Mesenchymal stem cell (in vitro differentiated cells and primary cell): ENCODE data around the gene ITPKC.

Source experiments
- DNase-seq: peaks from one replicate; pipeline ENCODE4 v3.0.0-alpha.2; 2013
- H2AFZ ChIP-seq: one replicate; pipeline ENCODE4 v1.6.1; 2013; ENCODE audit warnings: low read depth, mild to moderate bottlenecking, control low read depth, inconsistent platforms, low read length, moderate library complexity
- H2AK5ac ChIP-seq: 2 replicates; pipeline ENCODE4 v1.6.1; 2013; ENCODE audit warnings: low read length, moderate library complexity, mild to moderate bottlenecking, inconsistent platforms; ENCODE audit not compliant: severe bottlenecking
- H2BK120ac ChIP-seq: one replicate; pipeline ENCODE4 v1.6.1; 2013; ENCODE audit warnings: low read depth, mild to moderate bottlenecking, inconsistent platforms, low read length, moderate library complexity
- H2BK12ac ChIP-seq, 2 experiments: one replicate each; pipeline ENCODE4 v1.6.1; 2013; ENCODE audit warnings: inconsistent platforms in 2 of 2, low read length in 2 of 2, mild to moderate bottlenecking in 2 of 2, moderate library complexity in 2 of 2, control low read depth in 1 of 2
- H2BK15ac ChIP-seq: one replicate; pipeline ENCODE4 v1.6.1; 2013; ENCODE audit warnings: mild to moderate bottlenecking, low read depth, inconsistent platforms; ENCODE audit not compliant: poor library complexity, severe bottlenecking
- H2BK5ac ChIP-seq: 2 replicates; pipeline ENCODE4 v1.6.1; 2013; ENCODE audit warnings: low read depth, mild to moderate bottlenecking, low read length, control low read depth, inconsistent platforms; ENCODE audit not compliant: poor library complexity, severe bottlenecking
- H3K14ac ChIP-seq, 2 experiments: one replicate each; pipeline ENCODE4 v1.6.1; 2013; ENCODE audit warnings: inconsistent platforms in 2 of 2, low read length in 2 of 2, control low read depth in 1 of 2, mild to moderate bottlenecking in 1 of 2, moderate library complexity in 1 of 2
- H3K18ac ChIP-seq, 2 experiments: one replicate each; pipeline ENCODE4 v1.6.1; 2013; ENCODE audit warnings: inconsistent platforms in 2 of 2, low read length in 2 of 2, control low read depth in 1 of 2, low read depth in 1 of 2, mild to moderate bottlenecking in 1 of 2
- H3K23ac ChIP-seq, 2 experiments: one replicate each; pipeline ENCODE4 v1.6.1; 2013; ENCODE audit warnings: inconsistent platforms in 2 of 2, low read length in 2 of 2, mild to moderate bottlenecking in 2 of 2, moderate library complexity in 2 of 2, control low read depth in 1 of 2
- H3K27ac ChIP-seq: 2 replicates; pipeline ENCODE4 v1.5.1; 2013; ENCODE audit warnings: mild to moderate bottlenecking, moderate library complexity, low read length, control low read depth, inconsistent platforms; ENCODE audit not compliant: poor library complexity, severe bottlenecking
- H3K27me3 ChIP-seq, 2 experiments: 2 replicates each; pipeline versions ENCODE4 v1.6.1 to v1.7.0; 2013; ENCODE audit warnings: low read length in 2 of 2, mild to moderate bottlenecking in 2 of 2, moderate library complexity in 2 of 2, control low read depth in 1 of 2, inconsistent platforms in 1 of 2; ENCODE audit not compliant: control insufficient read depth in 1 of 2, insufficient read depth in 1 of 2
- H3K36me3 ChIP-seq, 2 experiments: 2 replicates each; pipeline versions ENCODE4 v1.6.1 to v1.7.0; 2013; ENCODE audit warnings: low read length in 2 of 2, control low read depth in 1 of 2, inconsistent platforms in 1 of 2, low read depth in 1 of 2, mild to moderate bottlenecking in 1 of 2; ENCODE audit not compliant: insufficient read depth in 2 of 2, control insufficient read depth in 1 of 2
- H3K4ac ChIP-seq, 2 experiments: one replicate each; pipeline ENCODE4 v1.6.1; 2013; ENCODE audit warnings: inconsistent platforms in 2 of 2, low read length in 2 of 2, mild to moderate bottlenecking in 2 of 2, moderate library complexity in 2 of 2, control low read depth in 1 of 2, low read depth in 1 of 2
- H3K4me1 ChIP-seq: 2 replicates; pipeline ENCODE4 v1.6.1; 2013; ENCODE audit warnings: low read depth, low read length, control low read depth; ENCODE audit not compliant: control insufficient read depth, insufficient read depth
- H3K4me2 ChIP-seq: 2 replicates; pipeline ENCODE4 v1.6.1; 2013; ENCODE audit warnings: low read length, mild to moderate bottlenecking, inconsistent platforms; ENCODE audit not compliant: poor library complexity, severe bottlenecking
- H3K4me3 ChIP-seq, 2 experiments: 2 replicates each; pipeline versions ENCODE4 v1.5.1 to v1.7.0; 2013; ENCODE audit warnings: low read length in 2 of 2, mild to moderate bottlenecking in 2 of 2, control low read depth in 1 of 2, low read depth in 1 of 2; ENCODE audit not compliant: insufficient read depth in 1 of 2
- H3K79me1 ChIP-seq: replicated peaks from 2 replicates; pipeline ENCODE4 v1.6.1; 2013; ENCODE audit warnings: mild to moderate bottlenecking, control low read depth, low read length, inconsistent platforms; ENCODE audit not compliant: poor library complexity, severe bottlenecking
- H3K9ac ChIP-seq: 2 replicates; pipeline ENCODE4 v1.7.0; 2013; ENCODE audit warnings: mild to moderate bottlenecking, low read length, moderate library complexity
- H3K9me3 ChIP-seq: 2 replicates; pipeline ENCODE4 v1.7.0; 2013; ENCODE audit warnings: mild to moderate bottlenecking, low read length; ENCODE audit not compliant: control insufficient read depth
- H4K8ac ChIP-seq: one replicate; pipeline ENCODE4 v1.6.1; 2013; ENCODE audit warnings: inconsistent platforms, mild to moderate bottlenecking, low read length, moderate library complexity
- H4K91ac ChIP-seq: one replicate; pipeline ENCODE4 v1.6.1; 2013; ENCODE audit warnings: mild to moderate bottlenecking, low read length, inconsistent platforms
- WGBS: methylation state at CpG from one replicate; pipeline ENCODE4 v1.1.7; 2013; ENCODE audit warnings: mixed read lengths; 5-methylcytosine and 5-hydroxymethylcytosine counted together

The ITPKC gene

DNA sequence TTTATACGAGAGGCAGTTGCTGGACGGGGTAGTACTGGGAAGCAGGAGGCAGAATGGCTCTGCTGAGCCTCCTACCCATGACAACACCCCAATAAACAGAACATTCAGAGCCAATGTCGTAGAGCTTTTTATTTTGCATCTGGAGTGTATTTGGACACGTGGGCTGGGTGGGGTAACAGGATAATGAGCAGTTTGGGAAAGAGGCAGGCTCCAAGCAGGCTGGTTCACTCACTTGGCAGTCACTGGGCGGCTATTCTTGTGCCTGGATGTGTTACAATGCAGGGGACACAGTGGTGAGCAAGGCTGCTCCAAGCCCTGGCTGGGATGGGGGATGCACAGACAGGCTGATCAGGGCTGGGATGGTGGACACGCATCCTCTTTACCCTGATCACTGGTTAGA lies 23.8 kb downstream of the ITPKC start:
- H3K4me1 ChIP-seq = peaks cover 17% of the 10 kb centered on the region
- H2BK15ac ChIP-seq = peak overlapping the region; percentile 31
- no peaks in the 10 kb centered on the region for H3K27me3 ChIP-seq
- peaks cover 4% of the 10 kb centered on the region for H3K79me1 ChIP-seq
- H3K9me3 ChIP-seq = no peaks in the 10 kb centered on the region
- H2BK120ac ChIP-seq = no peak overlapping the region
- no peak overlapping the region for H3K14ac ChIP-seq
- no peak overlapping the region for H3K18ac ChIP-seq
- WGBS = 87% methylated on average over 4 of the region's 6 CpGs
- no peak overlapping the region for H2AK5ac ChIP-seq
- H2AFZ ChIP-seq = no peak overlapping the region
- peak overlapping the region in 1 of 2 experiments; percentile 67 for H3K4me3 ChIP-seq
- H3K36me3 ChIP-seq = peaks cover 42 to 58% of the 10 kb centered on the region in 2 experiments
- no peak overlapping the region for H4K91ac ChIP-seq
- no peak for DNase-seq
- H3K4ac ChIP-seq = no peak overlapping the region
- no peak overlapping the region for H3K27ac ChIP-seq
- no peak overlapping the region for H2BK5ac ChIP-seq
- no peak overlapping the region for H4K8ac ChIP-seq
- H3K4me2 ChIP-seq = no peak overlapping the region
- no peak overlapping the region for H2BK12ac ChIP-seq
- peak overlapping the region; percentile 95 for H3K9ac ChIP-seq
- no peak overlapping the region for H3K23ac ChIP-seq

- no peak overlapping the region for H3K23ac ChIP-seq
- WGBS = 89% methylated on average over 10 of the region's 10 CpGs
- no peak overlapping the region for H4K91ac ChIP-seq
- no peak overlapping the region for H3K18ac ChIP-seq
- H3K9ac ChIP-seq = peak overlapping the region; percentile 95
- no peaks in the 10 kb centered on the region for H3K9me3 ChIP-seq
- H2AFZ ChIP-seq = no peak overlapping the region
- H2BK120ac ChIP-seq = no peak overlapping the region
- H3K79me1 ChIP-seq = peaks cover 4% of the 10 kb centered on the region
- peaks cover 19% of the 10 kb centered on the region for H3K4me1 ChIP-seq
- H3K27ac ChIP-seq = no peak overlapping the region
- no peak overlapping the region for H4K8ac ChIP-seq
- H2BK12ac ChIP-seq = peak overlapping the region in 1 of 2 experiments; percentile 15
- H2AK5ac ChIP-seq = no peak overlapping the region
- no peaks in the 10 kb centered on the region for H3K27me3 ChIP-seq
- H2BK5ac ChIP-seq = no peak overlapping the region
- H3K4me3 ChIP-seq = no peak overlapping the region
- no peak overlapping the region for H3K4ac ChIP-seq
- H2BK15ac ChIP-seq = no peak overlapping the region
- H3K4me2 ChIP-seq = no peak overlapping the region
- no peak overlapping the region for H3K14ac ChIP-seq
- H3K36me3 ChIP-seq = peaks cover 40 to 49% of the 10 kb centered on the region in 2 experiments
- no peak for DNase-seq
Observed at GRCh38 chr19:40741527-40742390, 24.8 kb downstream of the ITPKC start.

- H3K36me3 ChIP-seq = peaks cover 33 to 41% of the 10 kb centered on the region in 2 experiments
- H2BK12ac ChIP-seq = peak overlapping the region in 1 of 2 experiments; percentile 15
- no peak for DNase-seq
- no peak overlapping the region for H3K4me3 ChIP-seq
- H2BK5ac ChIP-seq = no peak overlapping the region
- H3K23ac ChIP-seq = no peak overlapping the region
- no peak overlapping the region for H4K8ac ChIP-seq
- H3K27me3 ChIP-seq = no peaks in the 10 kb centered on the region
- no peak overlapping the region for H3K9ac ChIP-seq
- no peaks in the 10 kb centered on the region for H3K9me3 ChIP-seq
- no peak overlapping the region for H2BK15ac ChIP-seq
- H3K4me2 ChIP-seq = no peak overlapping the region
- no peak overlapping the region for H3K14ac ChIP-seq
- H2AFZ ChIP-seq = no peak overlapping the region
- peaks cover 4% of the 10 kb centered on the region for H3K79me1 ChIP-seq
- H3K4ac ChIP-seq = no peak overlapping the region
- peaks cover 19% of the 10 kb centered on the region for H3K4me1 ChIP-seq
- H3K27ac ChIP-seq = no peak overlapping the region
- no peak overlapping the region for H2BK120ac ChIP-seq
- no peak overlapping the region for H3K18ac ChIP-seq
- H2AK5ac ChIP-seq = no peak overlapping the region
- WGBS = 96% methylated on average over 17 of the region's 17 CpGs
- no peak overlapping the region for H4K91ac ChIP-seq
Observed at GRCh38 chr19:40742477-40742876, 25.6 kb downstream of the ITPKC start.

DNA sequence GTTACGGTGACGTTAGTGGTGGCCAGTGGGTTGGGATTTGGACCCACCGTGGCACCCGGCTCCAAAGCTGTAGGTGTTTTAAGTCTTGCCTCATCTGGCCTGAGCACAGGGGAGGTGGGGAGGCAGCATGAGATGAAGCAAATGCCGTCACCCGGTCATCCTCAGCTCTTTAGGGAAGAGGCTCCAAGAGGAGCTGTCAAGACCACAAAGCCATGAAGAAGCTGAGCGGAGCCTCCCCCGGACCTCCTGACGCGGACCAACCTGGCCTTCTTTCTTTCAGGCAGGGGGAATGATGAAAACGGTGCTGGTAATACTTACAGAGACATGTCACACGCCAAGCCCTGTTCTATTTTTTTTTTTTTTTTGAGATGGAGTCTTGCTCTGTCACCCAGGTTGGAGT lies 26.0 kb downstream of the ITPKC start:
- H2BK12ac ChIP-seq = no peak overlapping the region
- no peak for DNase-seq

More for the DNA sequence above, 26.0 kb downstream of the ITPKC start:
- H3K36me3 ChIP-seq = peaks cover 30 to 38% of the 10 kb centered on the region in 2 experiments
- 96% methylated on average over 12 of the region's 12 CpGs for WGBS
- no peak overlapping the region for H2AFZ ChIP-seq
- H3K27ac ChIP-seq = no peak overlapping the region
- H3K23ac ChIP-seq = no peak overlapping the region
- no peak overlapping the region for H3K4me3 ChIP-seq
- no peak overlapping the region for H2BK5ac ChIP-seq
- H3K18ac ChIP-seq = no peak overlapping the region
- no peak overlapping the region for H3K9ac ChIP-seq
- H3K4me1 ChIP-seq = peaks cover 19% of the 10 kb centered on the region
- no peak overlapping the region for H2BK15ac ChIP-seq
- peaks cover 6% of the 10 kb centered on the region for H3K79me1 ChIP-seq
- no peak overlapping the region for H4K91ac ChIP-seq
- no peak overlapping the region for H3K4ac ChIP-seq
- no peaks in the 10 kb centered on the region for H3K27me3 ChIP-seq
- no peak overlapping the region for H2BK120ac ChIP-seq
- no peak overlapping the region for H4K8ac ChIP-seq
- no peak overlapping the region for H3K4me2 ChIP-seq
- H3K14ac ChIP-seq = no peak overlapping the region
- H2AK5ac ChIP-seq = no peak overlapping the region
- no peaks in the 10 kb centered on the region for H3K9me3 ChIP-seq
